Heart left ventricle (tissue), 16 donors: ENCODE results near the gene ARHGEF28. TPM values are rescaled to one million over a fixed set of nuclear protein-coding genes. Genes with fewer than 3 reads are reported as not detected.

Source experiments
- ATAC-seq, 4 donors: fragments of 200-7000 bp; cut with Tn5 transposase; one replicate each; pipeline ENCODE4 v1.9.1; 2020 to 2022; ENCODE audit warnings: moderate library complexity in 4 of 4, mild to moderate bottlenecking in 3 of 4, moderate number of reproducible peaks in 1 of 4
- DNase-seq, 5 donors: peaks; one replicate each; pipeline ENCODE4 v3.0.0-alpha.2; 2020
- H3K27ac ChIP-seq, 12 donors: fragments of 200-600 bp; sonication (generic) in 4 of 12; one replicate each; pipeline versions ENCODE4 v1.5.0 to v1.8.0; 2016 to 2022; ENCODE audit warnings: mild to moderate bottlenecking in 2 of 12
- H3K27me3 ChIP-seq, 9 donors: fragments of 200-600 bp; sonication (generic) in 2 of 9; one replicate each; pipeline versions ENCODE4 v1.5.1 to v1.8.0; 2016 to 2022; ENCODE audit warnings: mild to moderate bottlenecking in 3 of 9
- H3K36me3 ChIP-seq, 9 donors: fragments of 200-600 bp; sonication (generic) in 2 of 9; one replicate each; pipeline versions ENCODE4 v1.5.0 to v1.8.0; 2018 to 2022; ENCODE audit warnings: mild to moderate bottlenecking in 2 of 9
- H3K4me1 ChIP-seq, 12 donors: fragments of 200-600 bp; sonication (generic) in 4 of 12; one replicate each; pipeline versions ENCODE4 v1.5.0 to v1.8.0; 2016 to 2022; ENCODE audit warnings: mild to moderate bottlenecking in 3 of 12
- H3K4me3 ChIP-seq, 12 donors: fragments of 200-600 bp; sonication (generic) in 4 of 12; one replicate each; pipeline versions ENCODE4 v1.5.0 to v1.8.0; 2017 to 2022; ENCODE audit warnings: mild to moderate bottlenecking in 9 of 12, moderate library complexity in 4 of 12
- H3K9me3 ChIP-seq, 12 donors: fragments of 200-600 bp; sonication (generic) in 4 of 12; one replicate each; pipeline versions ENCODE4 v1.5.0 to v1.8.0; 2016 to 2022; ENCODE audit warnings: mild to moderate bottlenecking in 1 of 12
- CTCF ChIP-seq, 12 donors: fragments of 200-600 bp; sonication (generic) in 4 of 12; IDR thresholded peaks; one replicate each; pipeline versions ENCODE4 v1.5.0 to v1.8.0; 2018 to 2022; ENCODE audit warnings: antibody characterized with exemption in 12 of 12, mild to moderate bottlenecking in 5 of 12
- POLR2A ChIP-seq, 2 donors: fragments of 450-650 bp; IDR thresholded peaks; one replicate each; pipeline ENCODE4 v1.6.1; 2017; ENCODE audit warnings: antibody characterized with exemption in 2 of 2, mild to moderate bottlenecking in 2 of 2, moderate library complexity in 2 of 2
- WGBS, 4 donors: extraction: QIAGEN DNeasy Blood & Tissue Kit in 2 of 4; methylation state at CpG; one replicate each; pipeline versions ENCODE4 v1.1.5 to v1.1.7; 2013 to 2018; 5-methylcytosine and 5-hydroxymethylcytosine counted together
- intact Hi-C, 10 donors: fragments of 100-400 bp; cut with DNase I; formaldehyde crosslinking; loops; one replicate each; pipeline versions ENCODE4 v1.11.1 to v1.14.2; 2022
- polyA plus RNA-seq, 2 donors: library from polyadenylated mRNA; stranded (reverse); fragments of 200-250 nt; gene quantifications; one replicate each; pipeline ENCODE4 v1.2.3, GENCODE V29; 2013
- total RNA-seq, 9 donors: library from RNA; depleted of rRNA in 2 of 9; stranded (reverse); fragments of >200 nt in 2 of 9; fragmentation: NEBNext Ultra II Directional in 3 of 9; extraction: Animal tissue kit (Norgen Biotek cat#: 25700) in 3 of 9; gene quantifications; one replicate each; pipeline versions ENCODE4 v1.1.0 to v1.2.4, GENCODE V29; 2016 to 2023
- donor health status: ischemic (EF 13 %, LVEDD 7.1; RV severe dilation, severe dysfunction).
- donor health status: healthy with polysubstance abuse.
- donor health status: DM: no; HTN: yes; CAD: no.
- donor health status: DM: no; HTN: no; CAD: no.
- donor health status: ischemic (EF 25% LVEDD 6.9; RV normal size, moderate dysfunction).
- donor health status: ischemic (EF 25% LVEDD 5.7; RV mildly dilated, moderate dysfunction).
- donor health status: healthy.
- donor health status: DM: yes; HTN: yes; CAD: no.
- donor health status: ischemic (EF 35%, LVEDD 5.7; RV mildly dilated, moderate dysfunction).
- donor health status: nonischemic (EF 11% LVEDD 7.7; RV severe dilation, severe dysfunction).
- donor health status: DM: yes; HTN: yes; CAD: no.
- donor health status: PGD.
- donor health status: ischemic (EF 29% LVEDD 5.4; RV normal size, mild dysfunction).
- donor health status: nonischemic (EF 23%, LVEDD 6.1; RV moderate dilation, normal function).

Gene ARHGEF28
- total and polyA plus RNA-seq, 11 donors, result 0.51 to 7.7 (median 1.7) TPM

- no peaks in the 10 kb centered on the region for H3K9me3 ChIP-seq
- no peak for ATAC-seq
- no peak for DNase-seq
- TF ChIP-seq CTCF (IDR thresholded peaks at IDR 0.05), result no peak
- no peak for TF ChIP-seq POLR2A (IDR thresholded peaks at IDR 0.05)
- intact Hi-C loops, result no loop called here
- no peaks in the 10 kb centered on the region for H3K36me3 ChIP-seq
- 62 to 71% (median 68%) methylated on average over 4 of the region's 4 CpGs for WGBS, 4 donors
- no peak overlapping the region for H3K4me3 ChIP-seq
- no peaks in the 10 kb centered on the region for H3K27me3 ChIP-seq
- peaks cover 0 to 2% (median 0%) of the 10 kb centered on the region in 12 donors for H3K4me1 ChIP-seq
- H3K27ac ChIP-seq, result no peak overlapping the region
Observed at GRCh38 chr5:73668017-73668416, 42.0 kb downstream of the ARHGEF28 start.

GRCh38 chr5:73668486-73669111 is 42.6 kb downstream of the ARHGEF28 start:
- peaks cover 0 to 8% (median 0%) of the 10 kb centered on the region in 12 donors for H3K4me1 ChIP-seq
- H3K9me3 ChIP-seq, result no peaks in the 10 kb centered on the region
- WGBS, 4 donors, result 88 to 91% (median 90%) methylated on average over 3 of the region's 3 CpGs
- no peak overlapping the region for H3K27ac ChIP-seq
- H3K4me3 ChIP-seq, result no peak overlapping the region
- ATAC-seq (no peak), DNase-seq (no peak)
- TF ChIP-seq POLR2A (IDR thresholded peaks at IDR 0.05) (no peak), CTCF (IDR thresholded peaks at IDR 0.05) (no peak)
- H3K36me3 ChIP-seq, result no peaks in the 10 kb centered on the region
- intact Hi-C loops, result no loop called here
- H3K27me3 ChIP-seq, result no peaks in the 10 kb centered on the region

GRCh38 chr5:73670731-73671130 is 44.7 kb downstream of the ARHGEF28 start:
- peaks cover 0 to 19% (median 0%) of the 10 kb centered on the region in 12 donors for H3K4me1 ChIP-seq
- intact Hi-C loops, result no loop called here
- no peak for ATAC-seq
- no peak overlapping the region for H3K27ac ChIP-seq
- H3K9me3 ChIP-seq, result no peaks in the 10 kb centered on the region
- no peaks in the 10 kb centered on the region for H3K36me3 ChIP-seq
- WGBS, 4 donors, result 91 to 92% (median 91%) methylated on average over 3 of the region's 3 CpGs
- no peak overlapping the region for H3K4me3 ChIP-seq
- TF ChIP-seq CTCF (IDR thresholded peaks at IDR 0.05) (no peak), POLR2A (IDR thresholded peaks at IDR 0.05) (no peak)
- H3K27me3 ChIP-seq, result no peaks in the 10 kb centered on the region
- no peak for DNase-seq

- Histone ChIP-seq H3K9me3 (no peaks in the 10 kb centered on the region), H3K27me3 (no peaks in the 10 kb centered on the region), H3K27ac (no peak overlapping the region), H3K36me3 (no peaks in the 10 kb centered on the region), H3K4me3 (no peak overlapping the region), H3K4me1 (peaks cover 0 to 19% (median 0%) of the 10 kb centered on the region in 12 donors)
- no peak for ATAC-seq
- intact Hi-C loops, result no loop called here
- WGBS, 4 donors, result 35 to 49% (median 45%) methylated on average over 2 of the region's 2 CpGs
- TF ChIP-seq POLR2A (IDR thresholded peaks at IDR 0.05) (no peak), CTCF (IDR thresholded peaks at IDR 0.05) (no peak)
- no peak for DNase-seq
Observed at GRCh38 chr5:73672132-73672531, 46.1 kb downstream of the ARHGEF28 start.
